Neutrophil (primary cell): ENCODE data around the gene LOXL1.

Source experiments
- H3K27ac ChIP-seq: fragments of 200-600 bp; sonication (generic); 2 replicates; pipeline ENCODE4 v1.5.1; 2016; ENCODE audit warnings: mild to moderate bottlenecking, moderate library complexity
- H3K27me3 ChIP-seq: fragments of 200-600 bp; sonication (generic); 2 replicates; pipeline ENCODE4 v1.6.0; 2016; ENCODE audit warnings: mild to moderate bottlenecking
- H3K36me3 ChIP-seq: fragments of 200-600 bp; sonication (generic); 2 replicates; pipeline ENCODE4 v1.5.1; 2017
- H3K4me1 ChIP-seq, 2 experiments: fragments of 200-600 bp in 1 of 2; sonication (generic) in 1 of 2; 1 replicate in 1 of 2; 2 replicates in 1 of 2; pipeline versions ENCODE4 v1.5.1 to v1.6.1; 2013 to 2016; ENCODE audit warnings: low read depth in 1 of 2, low read length in 1 of 2, mild to moderate bottlenecking in 1 of 2, moderate library complexity in 1 of 2; ENCODE audit not compliant: control insufficient read depth in 1 of 2, insufficient read depth in 1 of 2
- H3K4me3 ChIP-seq, 2 experiments: fragments of 200-600 bp in 1 of 2; sonication (generic) in 1 of 2; 1 replicate in 1 of 2; 2 replicates in 1 of 2; pipeline ENCODE4 v1.5.1; 2013 to 2016; ENCODE audit warnings: low read depth in 1 of 2, low read length in 1 of 2, mild to moderate bottlenecking in 1 of 2, moderate library complexity in 1 of 2
- H3K9me3 ChIP-seq: fragments of 200-600 bp; sonication (generic); 2 replicates; pipeline ENCODE4 v1.5.1; 2016
- TF ChIP-seq, protein P1 (sequence below): fragments of 200-600 bp; sonication (generic); IDR thresholded peaks from 2 replicates; pipeline ENCODE4 v1.5.1; 2016; ENCODE audit warnings: antibody characterized with exemption

LOXL1 gene

DNA sequence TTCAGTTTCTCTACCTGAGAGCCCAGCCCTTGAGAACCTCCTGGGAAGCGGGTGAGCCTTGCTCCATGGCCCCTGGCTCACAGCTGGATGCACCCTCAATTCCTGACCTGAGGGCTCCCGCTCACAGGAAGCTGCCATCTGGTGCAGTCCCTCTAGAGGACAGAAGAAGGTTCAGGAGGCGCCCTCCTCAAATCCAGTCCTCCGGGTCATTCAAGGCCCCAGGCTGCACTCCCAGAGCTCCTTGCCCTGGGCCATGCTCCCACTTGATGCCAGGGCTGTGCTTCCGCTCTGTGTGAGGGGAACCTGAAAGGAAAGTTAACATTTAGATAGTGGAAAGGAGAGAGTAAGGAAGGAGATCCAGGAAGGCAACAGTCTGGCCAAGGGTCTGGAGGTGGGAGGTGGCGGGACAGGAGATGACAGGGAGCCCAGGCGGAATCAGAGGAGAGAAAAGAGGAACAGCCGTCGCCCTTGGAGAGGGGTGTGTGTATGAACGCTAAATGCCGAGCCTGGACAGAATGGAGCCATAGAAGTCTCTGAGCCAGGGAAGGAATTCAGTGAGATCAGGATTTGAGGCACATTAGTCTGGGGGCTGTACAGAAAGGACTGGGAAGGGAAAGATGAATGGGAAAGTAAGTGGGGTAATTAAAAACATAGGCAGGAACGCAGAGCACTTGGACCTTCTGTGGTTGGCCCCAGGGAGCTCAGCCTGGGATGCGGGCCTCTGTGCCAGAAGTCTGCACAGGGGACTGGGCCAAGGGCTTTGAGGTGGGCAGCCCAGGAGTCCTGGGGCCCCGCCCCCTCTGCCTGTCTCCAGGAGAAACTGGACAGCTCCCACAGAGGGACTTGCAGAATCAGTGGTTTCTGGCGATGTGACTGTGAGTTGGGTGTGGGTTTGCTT is 26.8 kb upstream of the LOXL1 start:
- no peak overlapping the region for H3K27ac ChIP-seq
- H3K4me3 ChIP-seq, result no peak overlapping the region
- TF ChIP-seq, protein P1, sequence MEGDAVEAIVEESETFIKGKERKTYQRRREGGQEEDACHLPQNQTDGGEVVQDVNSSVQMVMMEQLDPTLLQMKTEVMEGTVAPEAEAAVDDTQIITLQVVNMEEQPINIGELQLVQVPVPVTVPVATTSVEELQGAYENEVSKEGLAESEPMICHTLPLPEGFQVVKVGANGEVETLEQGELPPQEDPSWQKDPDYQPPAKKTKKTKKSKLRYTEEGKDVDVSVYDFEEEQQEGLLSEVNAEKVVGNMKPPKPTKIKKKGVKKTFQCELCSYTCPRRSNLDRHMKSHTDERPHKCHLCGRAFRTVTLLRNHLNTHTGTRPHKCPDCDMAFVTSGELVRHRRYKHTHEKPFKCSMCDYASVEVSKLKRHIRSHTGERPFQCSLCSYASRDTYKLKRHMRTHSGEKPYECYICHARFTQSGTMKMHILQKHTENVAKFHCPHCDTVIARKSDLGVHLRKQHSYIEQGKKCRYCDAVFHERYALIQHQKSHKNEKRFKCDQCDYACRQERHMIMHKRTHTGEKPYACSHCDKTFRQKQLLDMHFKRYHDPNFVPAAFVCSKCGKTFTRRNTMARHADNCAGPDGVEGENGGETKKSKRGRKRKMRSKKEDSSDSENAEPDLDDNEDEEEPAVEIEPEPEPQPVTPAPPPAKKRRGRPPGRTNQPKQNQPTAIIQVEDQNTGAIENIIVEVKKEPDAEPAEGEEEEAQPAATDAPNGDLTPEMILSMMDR, result no peak
- no peaks in the 10 kb centered on the region for H3K4me1 ChIP-seq
- H3K36me3 ChIP-seq, result no peaks in the 10 kb centered on the region
- no peaks in the 10 kb centered on the region for H3K27me3 ChIP-seq
- H3K9me3 ChIP-seq, result no peaks in the 10 kb centered on the region

DNA sequence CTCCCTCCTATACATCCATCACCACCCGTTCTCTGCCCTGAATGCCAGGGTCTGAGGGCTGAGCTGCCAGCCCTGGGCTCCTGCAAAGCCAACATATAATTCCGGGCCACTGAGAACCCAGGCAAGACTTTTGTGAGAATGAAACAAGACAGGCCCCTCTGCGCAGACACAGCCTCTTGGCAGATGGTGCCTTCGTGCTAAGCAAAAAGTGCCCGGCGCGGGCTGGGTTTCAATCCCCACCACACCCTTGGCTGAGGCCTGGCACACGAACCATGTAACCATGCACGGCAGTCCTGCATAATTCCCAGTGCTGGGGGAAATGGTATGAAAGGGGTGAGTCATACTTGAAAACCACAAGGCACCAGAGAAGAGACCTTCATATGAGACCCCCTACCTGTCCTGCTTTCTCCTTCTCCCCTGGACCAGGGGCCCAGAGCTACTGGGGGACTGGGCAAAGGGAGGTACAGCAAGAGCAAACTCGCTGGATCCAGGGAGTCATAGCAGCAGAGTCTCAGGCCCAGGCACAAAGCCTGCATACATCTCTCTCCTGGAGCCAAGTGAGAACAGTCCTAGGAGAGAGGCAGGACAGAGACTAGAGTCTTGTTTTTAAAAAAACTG is 26.1 kb upstream of the LOXL1 start:
- H3K36me3 ChIP-seq, result no peaks in the 10 kb centered on the region
- no peak overlapping the region for H3K27ac ChIP-seq
- TF ChIP-seq, protein P1, result no peak
- no peaks in the 10 kb centered on the region for H3K27me3 ChIP-seq
- no peak overlapping the region for H3K4me3 ChIP-seq
- H3K4me1 ChIP-seq, result no peaks in the 10 kb centered on the region
- H3K9me3 ChIP-seq, result no peaks in the 10 kb centered on the region

DNA sequence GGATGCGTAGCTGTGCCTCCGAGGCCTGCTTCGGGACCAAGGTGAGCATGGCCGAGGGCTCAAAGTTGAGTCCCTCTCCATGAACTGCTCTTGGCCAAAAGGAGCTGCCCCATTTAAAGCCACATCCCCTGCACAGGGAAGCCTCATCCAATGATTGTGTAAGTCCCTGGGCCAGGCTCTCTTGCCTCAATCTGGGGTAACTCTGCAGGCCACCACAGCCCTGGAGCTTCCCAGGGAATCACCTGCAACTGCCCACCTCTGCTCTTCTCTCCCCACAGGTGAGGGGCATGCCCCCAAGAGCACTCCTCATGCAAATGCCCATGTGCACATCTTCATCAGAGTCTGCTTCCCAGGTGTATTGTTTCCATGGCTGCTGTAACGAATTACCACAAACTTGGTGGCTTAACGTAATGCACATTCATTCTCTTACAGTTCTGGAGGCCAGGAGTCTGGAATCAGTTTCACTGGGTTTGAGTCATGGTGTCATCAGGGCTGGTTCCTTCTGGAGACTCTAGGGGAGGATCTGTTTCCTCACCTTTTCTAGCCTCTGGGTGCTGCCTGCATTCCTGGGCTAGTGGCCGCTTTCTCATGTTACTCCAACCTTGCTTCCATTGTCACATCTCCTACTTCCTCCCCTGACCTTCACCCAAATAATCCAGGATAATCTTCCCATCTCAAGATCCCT is 25.0 kb upstream of the LOXL1 start:
- TF ChIP-seq, protein P1, result no peak
- Histone ChIP-seq H3K9me3 (no peaks in the 10 kb centered on the region), H3K27me3 (no peaks in the 10 kb centered on the region), H3K27ac (no peak overlapping the region), H3K4me1 (no peaks in the 10 kb centered on the region), H3K4me3 (no peak overlapping the region), H3K36me3 (no peaks in the 10 kb centered on the region)

DNA sequence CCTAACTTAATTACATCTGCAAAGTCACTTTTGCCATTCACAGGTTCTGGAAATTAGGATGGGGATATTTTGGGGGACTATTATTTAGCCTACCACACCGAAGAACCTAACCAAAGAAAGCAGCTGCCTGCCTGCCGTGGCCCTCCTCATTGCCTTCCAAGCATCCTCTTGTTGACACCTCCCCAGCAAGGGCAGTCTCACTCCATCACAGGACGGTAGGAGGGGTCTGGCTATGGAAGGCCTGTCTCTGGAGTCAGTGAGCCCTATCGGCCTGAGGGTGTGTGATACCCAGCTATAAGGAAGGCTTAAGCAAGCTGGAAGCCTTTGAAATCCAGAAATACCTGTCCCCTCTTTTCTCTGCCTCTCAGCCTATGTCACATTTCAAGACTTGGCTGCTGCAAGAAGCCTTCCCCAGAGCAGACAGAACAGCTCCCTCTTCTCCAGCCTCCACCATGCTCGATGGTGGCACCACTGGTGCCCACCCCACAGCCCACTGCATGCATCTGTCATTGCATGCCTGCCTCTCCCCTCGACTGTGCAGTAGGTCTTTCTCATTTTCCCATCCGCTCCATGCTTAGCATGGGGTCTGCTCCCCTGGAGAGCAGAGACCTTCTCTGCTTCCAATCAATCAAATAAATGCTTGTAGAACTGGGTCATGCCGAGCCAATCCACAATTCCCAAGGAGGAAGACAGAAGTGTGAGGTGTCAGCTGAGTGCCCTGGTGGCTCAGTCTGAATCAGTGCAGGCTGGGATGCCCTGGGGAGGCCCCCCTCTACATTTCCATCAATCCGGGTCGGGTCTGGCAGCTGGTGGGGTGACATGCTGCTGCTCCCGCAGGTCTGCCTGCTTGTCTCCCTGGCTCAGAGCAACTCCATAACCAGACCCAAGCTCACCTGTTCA is 23.9 kb upstream of the LOXL1 start:
- no peaks in the 10 kb centered on the region for H3K27me3 ChIP-seq
- TF ChIP-seq, protein P1, result no peak
- no peaks in the 10 kb centered on the region for H3K36me3 ChIP-seq
- H3K9me3 ChIP-seq, result no peaks in the 10 kb centered on the region
- H3K4me1 ChIP-seq, result peaks cover 0 to 3% of the 10 kb centered on the region in 2 experiments
- no peak overlapping the region for H3K27ac ChIP-seq
- H3K4me3 ChIP-seq, result no peak overlapping the region
